Activated T-helper 1 cell treated with anti-CD3 and anti-CD28 coated beads, Interleukin-2, amount 50 U/mL, for 16 hours (primary cell): ENCODE data around the gene ENPP3.

ENCODE experiments used
- DNase-seq, 2 donors: peaks; one replicate each; pipeline ENCODE4 v3.0.0-alpha.2; 2020; ENCODE audit warnings: low read depth in 1 of 2, low spot score in 1 of 2

The ENPP3 gene

GRCh38 chr6:131642565-131642964 lies 5.5 kb downstream of the ENPP3 start:
- no peak for DNase-seq

DNA sequence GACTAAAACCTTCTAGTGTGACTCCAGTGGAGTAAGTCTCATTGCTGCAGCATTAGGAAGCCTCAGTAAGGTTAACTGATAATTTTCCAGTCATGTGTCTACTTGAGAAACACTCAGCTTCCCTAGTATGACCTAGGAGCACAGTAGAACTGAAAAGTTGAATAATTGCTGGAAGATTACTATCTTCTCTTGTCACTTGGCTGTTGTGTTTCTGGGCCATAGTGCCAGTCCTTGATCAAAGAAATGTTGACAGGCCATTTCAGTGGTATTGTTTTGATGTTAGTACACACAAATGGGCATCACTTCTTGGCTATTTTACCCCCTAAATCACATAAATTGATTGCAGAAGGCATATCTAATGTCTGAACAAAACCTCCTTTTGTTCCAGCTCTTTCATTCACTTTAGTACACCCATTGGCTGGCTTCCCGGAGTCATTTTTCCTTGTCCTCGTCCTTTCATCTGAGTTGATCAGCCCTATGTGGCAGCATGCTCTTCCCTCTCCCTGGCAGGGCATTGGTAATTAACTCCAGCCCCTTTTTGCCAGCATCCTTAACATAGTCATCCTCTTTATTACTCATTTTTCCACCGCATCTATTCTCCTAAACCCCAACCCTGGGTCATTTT lies 6.0 kb downstream of the ENPP3 start:
- no peak for DNase-seq

DNA sequence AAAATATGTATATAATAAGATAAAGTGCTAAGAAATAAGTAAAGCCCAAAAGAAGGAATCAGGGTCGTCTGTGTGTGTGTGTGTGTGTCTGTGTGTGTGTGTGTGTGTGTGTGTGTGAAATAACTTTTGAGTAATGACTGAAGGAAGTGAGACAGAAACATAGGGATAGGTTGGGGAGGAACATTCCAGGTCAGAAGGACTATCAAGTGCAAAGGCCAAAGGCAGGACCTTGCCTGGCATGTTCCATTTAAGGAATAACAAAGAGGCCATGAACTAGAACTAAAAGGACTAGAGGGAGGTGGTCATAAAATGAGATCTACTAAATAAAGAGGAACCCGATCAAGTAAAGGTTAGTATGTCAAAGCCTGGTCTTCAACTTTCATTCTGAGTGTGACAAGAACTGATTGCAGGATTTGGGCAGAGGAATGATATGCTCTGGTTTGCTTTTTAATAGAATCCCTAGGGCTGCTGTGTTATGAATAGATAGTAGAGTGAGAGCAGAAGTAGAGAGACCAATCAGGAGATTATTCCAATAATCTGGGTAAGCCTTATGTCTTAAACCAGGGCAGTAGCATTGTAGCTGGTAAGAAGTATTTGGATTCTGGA lies 6.9 kb downstream of the ENPP3 start:
- no peak for DNase-seq

GRCh38 chr6:131644921-131645320 lies 7.8 kb downstream of the ENPP3 start:
- no peak for DNase-seq

- no peak for DNase-seq
Observed at GRCh38 chr6:131645846-131646245, 8.7 kb downstream of the ENPP3 start.

DNA sequence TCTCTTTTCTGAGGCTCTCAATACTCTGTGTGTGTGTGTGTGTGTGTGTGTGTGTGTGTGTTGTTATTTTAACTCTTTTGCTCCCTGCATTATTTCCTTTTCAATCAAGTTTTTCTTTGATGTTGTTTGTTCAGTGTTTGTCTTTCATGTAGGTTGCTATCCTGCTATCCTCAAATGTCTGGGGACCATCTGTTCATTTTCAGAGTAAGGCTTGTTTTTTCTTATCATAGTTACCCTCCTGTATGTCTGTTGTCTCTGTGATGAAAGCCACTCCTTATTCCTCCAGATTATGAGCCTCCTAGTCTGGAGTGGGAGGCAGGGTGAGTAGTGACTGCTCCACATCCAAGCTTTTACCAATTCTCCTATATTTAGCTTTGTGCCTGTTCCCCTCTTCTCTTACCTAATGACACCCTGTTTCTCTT lies 9.2 kb downstream of the ENPP3 start:
- DNase-seq: no peak

DNA sequence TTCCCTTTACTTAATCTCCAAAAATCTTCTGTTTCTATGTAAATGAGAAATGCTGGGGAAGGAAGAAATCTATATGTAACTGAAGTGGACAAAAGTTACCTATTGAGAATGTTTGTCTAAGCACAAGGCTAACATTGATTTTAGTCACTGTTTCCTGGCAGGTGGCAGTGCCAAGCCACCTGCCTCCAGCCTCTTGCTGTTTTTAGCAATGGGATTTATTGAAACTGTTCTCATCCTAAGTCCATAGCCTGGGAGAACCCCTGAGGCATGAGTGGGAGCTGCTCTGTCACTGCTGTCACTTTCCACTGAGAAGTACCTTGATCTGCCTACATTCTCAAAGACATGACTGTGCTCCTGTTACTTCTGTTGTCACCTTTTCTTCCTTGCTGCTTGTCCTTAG lies 14.7 kb downstream of the ENPP3 start:
- no peak for DNase-seq

- no peak for DNase-seq
Observed at GRCh38 chr6:131652472-131652871, 15.4 kb downstream of the ENPP3 start.

GRCh38 chr6:131654326-131654725 lies 17.2 kb downstream of the ENPP3 start:
- no peak for DNase-seq

DNA sequence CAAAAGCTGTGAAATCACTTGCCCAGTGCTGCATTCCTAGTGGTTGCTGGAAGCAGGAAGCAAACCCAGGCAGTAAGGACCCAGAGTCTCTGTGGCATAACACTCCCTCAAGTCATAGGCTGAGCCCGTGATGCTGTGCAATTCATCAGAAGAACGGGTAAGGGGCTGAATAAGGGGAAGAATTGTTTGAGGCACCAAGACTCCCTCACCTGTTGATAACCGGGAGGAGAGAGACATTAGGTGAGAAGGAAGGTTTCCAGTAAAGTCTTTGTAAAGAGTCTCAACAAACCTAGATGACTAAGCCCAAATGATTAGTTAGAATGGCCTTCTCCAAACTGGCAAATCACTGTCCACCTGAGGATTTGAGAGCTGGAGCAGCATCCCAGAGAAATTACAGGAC lies 18.3 kb downstream of the ENPP3 start:
- no peak for DNase-seq

DNA sequence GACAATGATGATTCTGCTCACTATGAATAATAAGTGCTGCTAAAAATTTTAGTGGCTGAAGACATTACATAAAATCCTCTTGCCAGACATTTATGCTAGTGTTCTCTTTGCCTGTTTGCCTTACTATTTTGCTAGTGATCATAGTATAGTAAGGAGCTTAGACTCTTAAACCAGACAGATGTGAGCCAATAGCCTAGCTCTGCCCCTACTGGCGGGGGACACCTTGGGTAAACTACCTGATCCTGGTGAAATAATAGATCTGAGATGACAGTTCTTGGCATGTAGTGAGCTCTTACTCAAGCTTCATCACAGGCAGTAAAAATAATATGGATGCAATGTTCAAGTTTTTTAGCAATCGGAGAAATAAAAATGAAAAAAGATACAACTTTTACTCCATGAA lies 18.8 kb downstream of the ENPP3 start:
- no peak for DNase-seq

DNA sequence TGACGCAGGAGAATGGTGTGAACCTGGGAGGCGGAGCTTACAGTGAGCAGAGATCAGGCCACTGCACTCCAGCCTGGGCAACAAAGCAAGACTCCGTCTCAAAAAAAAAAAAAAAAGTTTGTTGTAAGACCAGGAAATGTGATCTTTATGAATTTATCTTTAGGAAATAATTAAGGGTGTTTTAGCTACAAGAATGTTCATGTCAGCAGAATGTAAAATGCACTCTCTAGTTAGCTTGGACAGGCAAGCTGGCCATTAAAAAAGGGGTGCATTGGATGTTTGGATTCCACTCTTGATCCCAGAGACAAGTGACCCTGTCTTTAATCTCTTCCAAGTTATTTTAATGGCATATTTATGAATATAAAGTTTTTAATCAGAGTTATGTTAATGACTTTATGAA lies 19.6 kb downstream of the ENPP3 start:
- DNase-seq: no peak

- DNase-seq: no peak
Observed at GRCh38 chr6:131657222-131657621, 20.1 kb downstream of the ENPP3 start.

DNA sequence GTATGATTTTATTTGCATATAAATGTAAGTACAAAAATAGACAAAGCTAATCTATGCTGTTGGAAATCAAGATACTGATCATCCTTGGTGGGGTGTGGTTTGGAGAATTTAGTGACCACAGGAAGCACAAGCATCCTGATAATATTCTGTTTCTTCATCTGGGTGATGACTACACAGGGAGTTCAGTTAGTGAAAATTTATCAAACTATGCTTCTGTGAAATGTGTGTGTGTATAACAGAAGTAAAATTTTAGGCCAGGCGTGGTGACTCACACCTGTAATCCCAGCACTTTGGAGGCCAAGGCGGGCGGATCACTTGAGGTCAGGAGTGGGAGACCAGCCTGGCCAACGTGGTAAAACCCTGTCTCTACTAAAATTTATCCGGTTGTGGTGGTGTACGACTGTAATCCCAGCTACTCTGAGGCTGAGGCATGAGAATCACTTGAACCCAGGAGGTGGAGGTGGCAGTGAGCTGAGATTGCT lies 20.6 kb downstream of the ENPP3 start:
- no peak for DNase-seq

DNA sequence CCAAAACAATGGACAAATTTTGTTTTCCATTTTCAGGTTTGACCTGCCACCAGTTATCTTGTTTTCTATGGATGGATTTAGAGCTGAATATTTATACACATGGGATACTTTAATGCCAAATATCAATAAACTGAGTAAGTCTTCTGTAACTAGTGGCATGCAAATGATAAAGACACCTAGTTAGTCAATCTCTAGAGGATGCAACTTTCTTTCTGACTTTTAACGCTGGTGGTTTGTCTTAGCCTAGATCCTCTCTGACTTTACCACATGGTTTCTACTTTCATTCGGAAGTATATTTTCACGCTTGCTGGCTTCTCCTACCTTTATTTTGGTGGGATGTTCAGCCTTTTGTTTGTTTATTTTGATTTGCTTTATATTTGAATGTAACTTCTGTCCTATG lies 21.2 kb downstream of the ENPP3 start:
- no peak for DNase-seq

- no peak for DNase-seq
Observed at GRCh38 chr6:131660195-131660594, 23.1 kb downstream of the ENPP3 start.

DNA sequence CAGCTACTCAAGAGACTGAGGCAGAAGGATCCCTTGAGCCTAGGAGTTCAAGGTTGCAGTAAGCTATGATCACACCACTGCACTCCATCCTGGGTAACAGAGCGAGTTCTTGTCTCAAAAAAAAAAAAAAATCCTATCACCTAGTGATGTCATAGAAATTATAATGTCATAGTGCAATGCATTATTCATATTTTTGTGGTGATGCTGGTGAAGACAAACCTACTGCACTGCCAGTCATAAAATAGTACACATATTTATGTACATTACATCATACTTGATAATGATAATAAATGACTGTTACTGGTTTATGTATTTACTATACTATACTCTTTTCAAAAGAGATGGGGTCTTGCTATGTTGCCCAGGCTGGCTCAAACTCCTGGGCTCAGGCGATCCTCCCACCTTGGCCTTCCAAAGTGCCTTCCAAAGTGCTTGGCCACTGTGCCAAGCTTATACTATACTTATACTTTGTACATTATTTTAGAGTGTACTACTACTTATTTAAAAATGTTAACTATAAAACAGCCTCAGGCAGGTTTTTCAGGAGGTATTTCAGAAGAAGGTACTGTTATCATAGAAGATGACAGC lies 26.6 kb downstream of the ENPP3 start:
- no peak for DNase-seq

DNA sequence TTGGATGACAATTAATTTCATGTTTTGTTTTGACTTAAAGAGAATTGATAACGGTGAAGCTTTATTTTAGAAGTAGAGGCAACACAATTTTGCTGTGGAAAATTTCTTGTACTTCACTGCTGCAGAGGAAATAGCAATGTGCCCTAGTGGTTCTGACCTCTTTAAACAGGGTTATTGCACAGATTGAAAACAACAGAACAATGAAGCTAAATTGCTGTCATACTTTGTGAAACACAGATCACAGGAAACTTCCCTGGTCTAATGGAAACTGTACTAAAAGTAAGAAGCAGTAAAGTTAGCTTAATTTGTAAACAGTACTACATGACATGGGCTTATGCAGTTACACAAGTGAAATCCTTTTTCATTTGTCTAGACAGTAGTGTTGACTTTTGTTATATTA lies 32.8 kb downstream of the ENPP3 start:
- no peak for DNase-seq

DNA sequence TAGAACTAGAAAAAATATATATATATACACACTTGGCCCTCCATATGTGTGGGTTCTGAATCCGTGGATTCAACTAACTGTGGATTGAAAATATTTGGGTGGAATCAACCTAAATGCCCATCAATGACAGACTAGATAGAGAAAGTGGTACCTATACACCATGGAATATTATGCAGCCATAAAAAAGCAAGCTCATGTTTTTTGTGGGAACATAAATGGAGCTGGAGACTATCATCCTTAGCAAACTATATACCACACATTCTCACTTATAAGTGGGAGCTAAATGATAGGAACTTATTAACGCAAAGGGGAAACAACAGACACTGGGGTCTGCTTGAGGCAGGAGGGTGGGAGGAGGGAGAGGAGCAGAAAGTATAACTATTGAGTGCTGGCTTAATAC lies 36.1 kb downstream of the ENPP3 start:
- no peak for DNase-seq

- DNase-seq: no peak
Observed at GRCh38 chr6:131678442-131678841, 41.3 kb downstream of the ENPP3 start.

DNA sequence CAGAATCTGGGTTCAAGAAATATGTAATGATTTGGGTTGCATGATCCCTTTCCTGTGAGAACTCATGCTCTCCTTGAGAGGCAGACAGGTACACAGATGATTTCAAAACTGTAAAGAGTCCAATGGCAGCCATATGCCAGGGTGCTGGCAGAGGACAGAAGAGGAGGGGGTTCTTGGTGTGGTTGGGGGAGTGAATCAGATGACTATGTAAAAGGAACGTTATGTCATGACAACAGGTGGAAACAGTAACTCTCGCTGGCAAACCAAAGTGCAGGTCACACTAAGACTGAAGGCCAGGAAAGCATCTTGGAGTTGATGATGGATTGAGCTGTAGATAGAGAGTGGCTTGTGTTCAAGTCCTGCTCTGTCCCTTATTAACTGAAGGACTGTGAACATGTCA lies 43.8 kb downstream of the ENPP3 start:
- DNase-seq: no peak

GRCh38 chr6:131681585-131681984 lies 44.5 kb downstream of the ENPP3 start:
- no peak for DNase-seq

DNA sequence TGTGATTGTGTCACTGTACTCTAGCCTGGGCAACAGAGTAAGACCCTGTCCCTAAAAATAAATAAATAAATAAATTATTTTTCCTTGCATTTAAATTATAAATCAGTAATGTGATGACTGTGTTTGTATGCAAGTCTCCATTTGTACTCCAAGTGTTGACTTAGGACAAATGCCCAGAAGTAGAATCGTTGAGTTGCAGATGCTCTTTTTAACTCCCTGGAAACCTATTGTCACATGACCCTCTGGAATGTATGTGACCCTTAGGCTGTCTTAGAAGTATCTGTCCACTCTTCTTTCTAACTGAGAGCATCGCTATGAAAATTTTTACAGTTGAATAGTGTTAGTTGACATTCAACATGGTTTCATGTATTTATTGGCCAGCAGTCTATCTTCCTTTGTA lies 45.3 kb downstream of the ENPP3 start:
- DNase-seq: no peak
